IPS DF 19.7 (cell line): ENCODE data around the gene VMP1.
"Not testable (repeated sequence)": the region's sequence is repeated elsewhere in the genome, so short reads cannot be mapped to it uniquely, and the experiment has no call there.

ENCODE experiments used
- DNase-seq: peaks from one replicate; pipeline ENCODE4 v3.0.0-alpha.2; 2013; ENCODE audit warnings: low read depth, low spot score

The VMP1 gene

GRCh38 chr17:59839651-59840328, 132.3 kb downstream of the VMP1 start:
- no peak for DNase-seq

- DNase-seq: peak; percentile 75
These were observed 133.1 kb downstream of the VMP1 start for GRCh38 chr17:59840329-59841090.

GRCh38 chr17:59841091-59841881, 133.8 kb downstream of the VMP1 start:
- not testable (repeated sequence) for DNase-seq

- not testable (repeated sequence) for DNase-seq
These were observed 134.4 kb downstream of the VMP1 start for GRCh38 chr17:59841882-59842263.

GRCh38 chr17:59842901-59843652, 135.6 kb downstream of the VMP1 start:
- no peak for DNase-seq

- DNase-seq: no peak
These were observed 137.6 kb downstream of the VMP1 start for GRCh38 chr17:59844884-59845594.

GRCh38 chr17:59845595-59846393, 138.3 kb downstream of the VMP1 start:
- DNase-seq: no peak

GRCh38 chr17:59846394-59847165, 139.1 kb downstream of the VMP1 start:
- no peak for DNase-seq

- DNase-seq: no peak
These were observed 140.9 kb downstream of the VMP1 start for GRCh38 chr17:59848385-59848668.

- DNase-seq: no peak
These were observed 141.3 kb downstream of the VMP1 start for GRCh38 chr17:59848778-59849177.

- DNase-seq: not testable (repeated sequence)
These were observed 142.9 kb downstream of the VMP1 start for GRCh38 chr17:59850311-59850710.

- DNase-seq: no peak
These were observed 144.3 kb downstream of the VMP1 start for GRCh38 chr17:59851439-59852375.

GRCh38 chr17:59852847-59853167, 145.4 kb downstream of the VMP1 start:
- not testable (repeated sequence) for DNase-seq

- DNase-seq: peak; percentile 75
These were observed 145.9 kb downstream of the VMP1 start for GRCh38 chr17:59853168-59853918.

- DNase-seq: not testable (repeated sequence)
These were observed 146.7 kb downstream of the VMP1 start for GRCh38 chr17:59853919-59854729.

GRCh38 chr17:59856859-59857794, 149.7 kb downstream of the VMP1 start:
- DNase-seq: no peak
